ENCODE data around the gene DDX41. TPM values are rescaled to one million over a fixed set of nuclear protein-coding genes. Genes with fewer than 3 reads are reported as not detected.

The DDX41 gene
- total and polyA plus RNA-seq, 2 of the 13 experiments (the other 11 are each of a cell fraction or from before 2014, with no cell fraction given): 62.8 to 105 TPM

DNA sequence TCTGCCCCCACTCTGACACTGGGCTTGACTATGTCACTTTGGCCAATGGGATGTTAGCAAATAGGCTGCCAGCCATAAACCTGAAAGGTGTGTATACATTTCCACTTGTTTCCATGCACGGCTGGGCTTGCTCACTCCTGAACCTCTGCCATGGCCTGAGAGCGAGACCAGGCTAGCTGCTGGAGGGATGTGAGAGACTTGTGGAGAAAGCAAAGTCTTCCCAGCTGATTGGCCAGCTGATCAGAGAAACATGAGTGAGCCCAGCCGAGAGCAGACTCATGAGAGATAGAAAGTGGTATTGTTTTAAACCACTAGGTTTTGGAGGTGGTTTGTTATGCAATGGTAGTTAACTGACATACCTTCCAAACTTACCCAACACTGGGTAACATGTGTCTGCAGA is 23.7 kb upstream of the DDX41 start:
- POLR2A ChIA-PET: no interaction called here
- H3K27me3 ChIP-seq (ENCODE audit: control insufficient read depth in 1 of 2, insufficient read depth in 2 of 2, low read length in 2 of 2): no peaks in the 10 kb centered on the region
- DNase-seq (ENCODE audit: low spot score) (no peak), FAIRE-seq (no peak), ATAC-seq (no peak)
- H3K27ac ChIP-seq (ENCODE audit: extremely low read length, insufficient read depth, low read length): no peak overlapping the region
- H3K9me3 ChIP-seq (ENCODE audit: low read length): no peaks in the 10 kb centered on the region
- peaks cover 44% of the 10 kb centered on the region for H3K79me2 ChIP-seq (ENCODE audit: insufficient read depth, low read length)
- no peak overlapping the region for H2AFZ ChIP-seq (ENCODE audit: low read length)
- no peak overlapping the region for H3K4me3 ChIP-seq (replicated peaks in 1 of 3; ENCODE audit: insufficient read depth in 1 of 3, low read depth in 2 of 3, low read length in 3 of 3)
- H3K36me3 ChIP-seq (replicated peaks in 1 of 2; ENCODE audit: control insufficient read depth in 1 of 2, insufficient read depth in 2 of 2, low read length in 2 of 2): peaks cover 26 to 69% of the 10 kb centered on the region in 2 experiments
- no peak overlapping the region for H3K4me2 ChIP-seq (ENCODE audit: low read depth, low read length)
- CTCF ChIA-PET (ENCODE audit: low intra/inter-chr PET ratio, low total read pairs): no interaction called here
- WGBS (ENCODE audit: low lambda C conversion rate): 97% methylated on average over 3 of the region's 3 CpGs
- in situ Hi-C loops (cut with HindIII; ENCODE audit: extremely low pct_ligation_motif_present, low pct_unique_long_range_greater_than_20kb): no loop called here
- BruUV-seq (replicated peaks): no TSS peak
- peaks cover 6% of the 10 kb centered on the region for H3K4me1 ChIP-seq (ENCODE audit: insufficient read depth, low read length)
- H3K9ac ChIP-seq (ENCODE audit: insufficient read depth, low read depth, low read length): no peak overlapping the region
- intact Hi-C loops (cut with micrococcal nuclease; ENCODE audit: unreplicated experiment): no loop called here
- TF ChIP-seq NKX3-1 (CRISPR knock-in tag; IDR thresholded peaks at IDR 0.05) (no peak), ZNF75D (CRISPR knock-in tag; IDR thresholded peaks at IDR 0.05; ENCODE audit: borderline replicate concordance) (no peak), ZNF337 (CRISPR knock-in tag; IDR thresholded peaks at IDR 0.05; ENCODE audit: borderline replicate concordance, low read depth) (no peak), TAF15 (IDR thresholded peaks at IDR 0.05; ENCODE audit: low read depth, low read length, poor library complexity, severe bottlenecking) (no peak), ZSCAN5A (CRISPR knock-in tag; IDR thresholded peaks at IDR 0.05; ENCODE audit: borderline replicate concordance) (no peak), RELA (CRISPR knock-in tag; IDR thresholded peaks at IDR 0.05) (no peak), FOXP1 (IDR thresholded peaks at IDR 0.05) (no peak), FOXP1 (CRISPR knock-in tag; IDR thresholded peaks at IDR 0.05) (no peak), MEIS2 (CRISPR knock-in tag; IDR thresholded peaks at IDR 0.05) (no peak), AGO1 (IDR thresholded peaks at IDR 0.05; ENCODE audit: low read depth, low read length, poor library complexity, severe bottlenecking) (no peak), JUN (CRISPR knock-in tag; IDR thresholded peaks at IDR 0.05) (no peak), HCFC1 (IDR thresholded peaks at IDR 0.05; ENCODE audit: low read depth, low read length) (no peak)
- TF ChIP-seq, protein P1, sequence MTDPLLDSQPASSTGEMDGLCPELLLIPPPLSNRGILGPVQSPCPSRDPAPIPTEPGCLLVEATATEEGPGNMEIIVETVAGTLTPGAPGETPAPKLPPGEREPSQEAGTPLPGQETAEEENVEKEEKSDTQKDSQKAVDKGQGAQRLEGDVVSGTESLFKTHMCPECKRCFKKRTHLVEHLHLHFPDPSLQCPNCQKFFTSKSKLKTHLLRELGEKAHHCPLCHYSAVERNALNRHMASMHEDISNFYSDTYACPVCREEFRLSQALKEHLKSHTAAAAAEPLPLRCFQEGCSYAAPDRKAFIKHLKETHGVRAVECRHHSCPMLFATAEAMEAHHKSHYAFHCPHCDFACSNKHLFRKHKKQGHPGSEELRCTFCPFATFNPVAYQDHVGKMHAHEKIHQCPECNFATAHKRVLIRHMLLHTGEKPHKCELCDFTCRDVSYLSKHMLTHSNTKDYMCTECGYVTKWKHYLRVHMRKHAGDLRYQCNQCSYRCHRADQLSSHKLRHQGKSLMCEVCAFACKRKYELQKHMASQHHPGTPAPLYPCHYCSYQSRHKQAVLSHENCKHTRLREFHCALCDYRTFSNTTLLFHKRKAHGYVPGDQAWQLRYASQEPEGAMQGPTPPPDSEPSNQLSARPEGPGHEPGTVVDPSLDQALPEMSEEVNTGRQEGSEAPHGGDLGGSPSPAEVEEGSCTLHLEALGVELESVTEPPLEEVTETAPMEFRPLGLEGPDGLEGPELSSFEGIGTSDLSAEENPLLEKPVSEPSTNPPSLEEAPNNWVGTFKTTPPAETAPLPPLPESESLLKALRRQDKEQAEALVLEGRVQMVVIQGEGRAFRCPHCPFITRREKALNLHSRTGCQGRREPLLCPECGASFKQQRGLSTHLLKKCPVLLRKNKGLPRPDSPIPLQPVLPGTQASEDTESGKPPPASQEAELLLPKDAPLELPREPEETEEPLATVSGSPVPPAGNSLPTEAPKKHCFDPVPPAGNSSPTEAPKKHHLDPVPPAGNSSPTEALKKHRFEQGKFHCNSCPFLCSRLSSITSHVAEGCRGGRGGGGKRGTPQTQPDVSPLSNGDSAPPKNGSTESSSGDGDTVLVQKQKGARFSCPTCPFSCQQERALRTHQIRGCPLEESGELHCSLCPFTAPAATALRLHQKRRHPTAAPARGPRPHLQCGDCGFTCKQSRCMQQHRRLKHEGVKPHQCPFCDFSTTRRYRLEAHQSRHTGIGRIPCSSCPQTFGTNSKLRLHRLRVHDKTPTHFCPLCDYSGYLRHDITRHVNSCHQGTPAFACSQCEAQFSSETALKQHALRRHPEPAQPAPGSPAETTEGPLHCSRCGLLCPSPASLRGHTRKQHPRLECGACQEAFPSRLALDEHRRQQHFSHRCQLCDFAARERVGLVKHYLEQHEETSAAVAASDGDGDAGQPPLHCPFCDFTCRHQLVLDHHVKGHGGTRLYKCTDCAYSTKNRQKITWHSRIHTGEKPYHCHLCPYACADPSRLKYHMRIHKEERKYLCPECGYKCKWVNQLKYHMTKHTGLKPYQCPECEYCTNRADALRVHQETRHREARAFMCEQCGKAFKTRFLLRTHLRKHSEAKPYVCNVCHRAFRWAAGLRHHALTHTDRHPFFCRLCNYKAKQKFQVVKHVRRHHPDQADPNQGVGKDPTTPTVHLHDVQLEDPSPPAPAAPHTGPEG (CRISPR knock-in tag; IDR thresholded peaks at IDR 0.05): no peak
- TF ChIP-seq, protein P2, sequence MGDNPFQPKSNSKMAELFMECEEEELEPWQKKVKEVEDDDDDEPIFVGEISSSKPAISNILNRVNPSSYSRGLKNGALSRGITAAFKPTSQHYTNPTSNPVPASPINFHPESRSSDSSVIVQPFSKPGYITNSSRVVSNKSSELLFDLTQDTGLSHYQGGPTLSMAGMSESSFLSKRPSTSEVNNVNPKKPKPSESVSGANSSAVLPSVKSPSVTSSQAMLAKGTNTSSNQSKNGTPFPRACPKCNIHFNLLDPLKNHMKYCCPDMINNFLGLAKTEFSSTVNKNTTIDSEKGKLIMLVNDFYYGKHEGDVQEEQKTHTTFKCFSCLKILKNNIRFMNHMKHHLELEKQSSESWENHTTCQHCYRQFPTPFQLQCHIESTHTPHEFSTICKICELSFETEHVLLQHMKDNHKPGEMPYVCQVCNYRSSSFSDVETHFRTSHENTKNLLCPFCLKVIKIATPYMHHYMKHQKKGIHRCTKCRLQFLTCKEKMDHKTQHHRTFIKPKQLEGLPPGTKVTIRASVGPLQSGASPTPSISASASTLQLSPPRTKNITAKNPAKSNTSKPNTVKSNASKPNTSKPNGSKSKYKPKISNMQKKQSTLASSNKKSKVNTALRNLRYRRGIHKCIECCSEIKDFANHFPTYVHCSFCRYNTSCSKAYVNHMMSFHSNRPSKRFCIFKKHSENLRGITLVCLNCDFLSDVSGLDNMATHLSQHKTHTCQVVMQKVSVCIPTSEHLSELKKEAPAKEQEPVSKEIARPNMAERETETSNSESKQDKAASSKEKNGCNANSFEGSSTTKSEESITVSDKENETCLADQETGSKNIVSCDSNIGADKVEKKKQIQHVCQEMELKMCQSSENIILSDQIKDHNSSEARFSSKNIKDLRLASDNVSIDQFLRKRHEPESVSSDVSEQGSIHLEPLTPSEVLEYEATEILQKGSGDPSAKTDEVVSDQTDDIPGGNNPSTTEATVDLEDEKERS (CRISPR knock-in tag; IDR thresholded peaks at IDR 0.05): no peak
- H4K20me1 ChIP-seq (ENCODE audit: insufficient read depth, low read length): peaks cover 9% of the 10 kb centered on the region

All from HepG2 (cell line).